GM12892 (cell line): ENCODE measurements around the gene RSL1D1.
"Not testable (repeated sequence)": the region's sequence is repeated elsewhere in the genome, so short reads cannot be mapped to it uniquely, and the experiment has no call there.

Experiments
- DNase-seq: peaks from one replicate; pipeline ENCODE4 v3.0.0; 2011; ENCODE audit not compliant: insufficient read length
- FAIRE-seq: peaks from 2 replicates; lab custom pipeline; 2011; peaks lifted over from hg19 to GRCh38; lab: Jason Lieb, UNC
- POLR2A ChIP-seq: IDR thresholded peaks from 2 replicates; pipeline ENCODE4 v1.6.1; 2011; ENCODE audit warnings: low read depth, low read length, control low read depth
- POLR2AphosphoS5 ChIP-seq: IDR thresholded peaks from 2 replicates; pipeline ENCODE4 v1.6.1; 2011; ENCODE audit warnings: low read depth, low read length, control low read depth
- TAF1 ChIP-seq: IDR thresholded peaks from 2 replicates; pipeline ENCODE4 v1.6.1; 2011; ENCODE audit warnings: low read depth, mild to moderate bottlenecking, control low read depth, low read length, borderline replicate concordance

Gene RSL1D1

GRCh38 chr16:11794996-11795886 lies 56.1 kb downstream of the RSL1D1 start:
- FAIRE-seq: no peak
- TF ChIP-seq POLR2AphosphoS5 (no peak), POLR2A (no peak), TAF1 (no peak)
- no peak for DNase-seq

- FAIRE-seq (no peak), DNase-seq (no peak)
- TF ChIP-seq POLR2AphosphoS5: no peak
- TF ChIP-seq POLR2A: no peak
- TF ChIP-seq TAF1: no peak
Measured at GRCh38 chr16:11794447-11794846, 56.9 kb downstream of the RSL1D1 start.

- DNase-seq (no peak), FAIRE-seq (no peak)
- no peak for TF ChIP-seq TAF1
- no peak for TF ChIP-seq POLR2A
- no peak for TF ChIP-seq POLR2AphosphoS5
Measured at GRCh38 chr16:11793840-11794239, 57.5 kb downstream of the RSL1D1 start.

- no peak for FAIRE-seq
- DNase-seq: no peak
- TF ChIP-seq TAF1 (no peak), POLR2A (no peak), POLR2AphosphoS5 (no peak)
Measured at GRCh38 chr16:11792410-11793241, 58.7 kb downstream of the RSL1D1 start.

- FAIRE-seq (no peak), DNase-seq (no peak)
- TF ChIP-seq TAF1: no peak
- TF ChIP-seq POLR2A: no peak
- TF ChIP-seq POLR2AphosphoS5: no peak
Measured at GRCh38 chr16:11791144-11791828, 60.1 kb downstream of the RSL1D1 start.

- no peak for DNase-seq
- TF ChIP-seq POLR2AphosphoS5 (no peak), POLR2A (no peak), TAF1 (no peak)
- FAIRE-seq: no peak
Measured at GRCh38 chr16:11788914-11789313, 62.4 kb downstream of the RSL1D1 start.

GRCh38 chr16:11784980-11785599 lies 66.3 kb downstream of the RSL1D1 start:
- not testable (repeated sequence) for FAIRE-seq, DNase-seq

- FAIRE-seq, DNase-seq: not testable (repeated sequence)
Measured at GRCh38 chr16:11784381-11784780, 67.0 kb downstream of the RSL1D1 start.

GRCh38 chr16:11784038-11784369 lies 67.3 kb downstream of the RSL1D1 start:
- FAIRE-seq (peak; percentile 44), DNase-seq (no peak)
- no peak for TF ChIP-seq TAF1
- TF ChIP-seq POLR2A: no peak
- TF ChIP-seq POLR2AphosphoS5: no peak
